NB4 (cell line): Measurements from ENCODE around the gene ATXN7L1.

Experiments
- CTCF ChIP-seq: IDR thresholded peaks from one replicate; pipeline ENCODE4 v1.5.1; 2012; ENCODE audit warnings: low read depth, low read length
- MYC ChIP-seq: IDR thresholded peaks from 2 replicates; pipeline ENCODE4 v1.6.1; 2011; ENCODE audit warnings: low read depth, low read length
- POLR2A ChIP-seq: IDR thresholded peaks from 2 replicates; pipeline ENCODE4 v1.6.1; 2011; ENCODE audit warnings: mild to moderate bottlenecking; ENCODE audit not compliant: insufficient read length; ENCODE audit errors: extremely low read depth

GRCh38 chr7:105600720-105601550 is 275.5 kb downstream of the ATXN7L1 start:
- TF ChIP-seq CTCF (no peak), POLR2A (no peak), MYC (no peak)
